IMR-90 (cell line): ENCODE measurements around the gene VPS52. TPM values are rescaled to one million over a fixed set of nuclear protein-coding genes. Genes with fewer than 3 reads are reported as not detected.

ENCODE experiments used
- ATAC-seq: fragments of 200-7000 bp; cut with Tn5 transposase; 2 replicates; pipeline ENCODE4 v1.9.1; 2020; ENCODE audit warnings: low read depth, mild to moderate bottlenecking, moderate library complexity
- BruUV-seq: library from RNA; stranded (reverse); fragments of 400-500 nt; replicated peaks from 2 replicates; lab custom pipeline; 2021; lab: Mats Ljungman, UMichigan
- CTCF ChIA-PET: fragments of 300-600 bp; formaldehyde crosslinking; extraction: SDS; loops from one replicate; lab custom pipeline; 2021; ENCODE audit warnings: antibody characterized with exemption; lab: Yijun Ruan, JAX
- POLR2A ChIA-PET: fragments of 300-600 bp; sonication (Branson Sonifier 250); formaldehyde crosslinking; loops from one replicate; lab custom pipeline; 2022; ENCODE audit warnings: antibody characterized with exemption; ENCODE audit not compliant: unreplicated experiment; lab: Charles Lee
- DNase-seq: peaks from one replicate; pipeline ENCODE4 v3.0.0; 2013
- H2AFZ ChIP-seq: replicated peaks from 2 replicates; pipeline ENCODE3; 2013; ENCODE audit warnings: low read length, mild to moderate bottlenecking; ENCODE audit not compliant: poor library complexity
- H2AK5ac ChIP-seq: 2 replicates; pipeline ENCODE4 v1.6.1; 2013; ENCODE audit warnings: low read depth, low read length, inconsistent platforms
- H2AK9ac ChIP-seq: replicated peaks from 2 replicates; pipeline ENCODE3; 2013; ENCODE audit warnings: mild to moderate bottlenecking, low read depth, low read length, moderate library complexity; ENCODE audit not compliant: poor library complexity
- H2BK120ac ChIP-seq: 2 replicates; pipeline ENCODE4 v1.6.1; 2013; ENCODE audit warnings: low read depth, low read length, inconsistent platforms
- H2BK15ac ChIP-seq: 3 replicates; pipeline ENCODE4 v1.6.1; 2013; ENCODE audit warnings: low read depth, low read length, inconsistent platforms
- H2BK20ac ChIP-seq: 2 replicates; pipeline ENCODE4 v1.6.1; 2013; ENCODE audit warnings: low read depth, mild to moderate bottlenecking, inconsistent platforms, low read length, moderate library complexity
- H2BK5ac ChIP-seq: 2 replicates; pipeline ENCODE4 v1.6.1; 2013; ENCODE audit warnings: mild to moderate bottlenecking, low read depth, low read length, inconsistent platforms; ENCODE audit not compliant: poor library complexity, severe bottlenecking
- H3K14ac ChIP-seq: replicated peaks from 2 replicates; pipeline ENCODE4 v1.6.1; 2013; ENCODE audit warnings: low read depth, low read length, inconsistent platforms
- H3K18ac ChIP-seq: 2 replicates; pipeline ENCODE4 v1.6.1; 2013; ENCODE audit warnings: low read depth, low read length, control low read depth
- H3K23ac ChIP-seq: 2 replicates; pipeline ENCODE4 v1.6.1; 2013; ENCODE audit warnings: low read depth, low read length, inconsistent platforms
- H3K27ac ChIP-seq: 2 replicates; pipeline ENCODE4 v1.5.1; 2013; ENCODE audit warnings: mild to moderate bottlenecking, control low read depth, low read length; ENCODE audit not compliant: insufficient read depth
- H3K27me3 ChIP-seq: 2 replicates; pipeline ENCODE4 v1.6.1; 2013; ENCODE audit warnings: low read length; ENCODE audit not compliant: control insufficient read depth, insufficient read depth
- H3K36me3 ChIP-seq: 2 replicates; pipeline ENCODE4 v1.6.1; 2013; ENCODE audit warnings: low read length, mixed read lengths; ENCODE audit not compliant: control insufficient read depth, insufficient read depth
- H3K4ac ChIP-seq: 2 replicates; pipeline ENCODE4 v1.6.1; 2013; ENCODE audit warnings: low read depth, low read length, inconsistent platforms
- H3K4me1 ChIP-seq: 2 replicates; pipeline ENCODE4 v1.6.1; 2013; ENCODE audit warnings: low read length, mixed read lengths; ENCODE audit not compliant: control insufficient read depth, insufficient read depth
- H3K4me2 ChIP-seq: 2 replicates; pipeline ENCODE4 v1.6.1; 2013; ENCODE audit warnings: low read depth, mild to moderate bottlenecking, control low read depth, low read length, moderate library complexity
- H3K4me3 ChIP-seq: 2 replicates; pipeline ENCODE4 v1.5.1; 2013; ENCODE audit warnings: low read depth, mild to moderate bottlenecking, control low read depth, low read length, moderate library complexity; ENCODE audit not compliant: insufficient read depth
- H3K56ac ChIP-seq: 2 replicates; pipeline ENCODE4 v1.6.1; 2013; ENCODE audit warnings: low read length, inconsistent platforms; ENCODE audit not compliant: insufficient read depth; ENCODE audit errors: extremely low read depth
- H3K79me1 ChIP-seq, 2 experiments: 2 replicates each; pipeline ENCODE4 v1.6.1; 2013; ENCODE audit warnings: low read length in 2 of 2, inconsistent platforms in 1 of 2, low read depth in 1 of 2
- H3K9ac ChIP-seq: 2 replicates; pipeline ENCODE4 v1.6.1; 2013; ENCODE audit warnings: low read depth, low read length, control low read depth
- H3K9me1 ChIP-seq: 2 replicates; pipeline ENCODE4 v1.6.1; 2013; ENCODE audit warnings: low read length, inconsistent platforms; ENCODE audit not compliant: insufficient read depth
- H3K9me3 ChIP-seq: 2 replicates; pipeline ENCODE4 v1.6.1; 2013; ENCODE audit warnings: low read length; ENCODE audit not compliant: control insufficient read depth, insufficient read depth
- H4K20me1 ChIP-seq: 2 replicates; pipeline ENCODE4 v1.6.1; 2013; ENCODE audit warnings: low read length, inconsistent platforms; ENCODE audit not compliant: insufficient read depth
- H4K5ac ChIP-seq: 2 replicates; pipeline ENCODE4 v1.6.1; 2013; ENCODE audit warnings: mild to moderate bottlenecking, low read depth, low read length, control low read depth
- H4K8ac ChIP-seq, 2 experiments: 2 replicates each; pipeline ENCODE4 v1.6.1; 2013; ENCODE audit warnings: low read depth in 2 of 2, low read length in 2 of 2, control low read depth in 1 of 2, inconsistent platforms in 1 of 2
- H4K91ac ChIP-seq: 2 replicates; pipeline ENCODE4 v1.6.1; 2013; ENCODE audit warnings: low read depth, low read length, inconsistent platforms; ENCODE audit not compliant: insufficient read depth
- ELK1 ChIP-seq: fragments of 150-350 bp; IDR thresholded peaks from 2 replicates; pipeline ENCODE4 v1.6.1; 2016; ENCODE audit warnings: low read depth, mild to moderate bottlenecking, low read length, moderate library complexity, borderline replicate concordance
- MXI1 ChIP-seq: IDR thresholded peaks from 2 replicates; pipeline ENCODE4 v1.6.1; 2012; ENCODE audit warnings: low read depth, mild to moderate bottlenecking, low read length, moderate library complexity, borderline replicate concordance
- POLR2A ChIP-seq: IDR thresholded peaks from 2 replicates; pipeline ENCODE4 v1.6.1; 2012; ENCODE audit warnings: mild to moderate bottlenecking, low read depth, low read length
- SMC3 ChIP-seq: fragments of 150-350 bp; IDR thresholded peaks from 2 replicates; pipeline ENCODE4 v1.6.1; 2016; ENCODE audit warnings: low read depth, mild to moderate bottlenecking, antibody characterized with exemption, low read length, moderate library complexity
- WGBS, 2 experiments: methylation state at CpG; one replicate each; pipeline versions ENCODE4 v1.1.5 to v1.1.7; 2013; ENCODE audit warnings: missing lambda C conversion rate in 2 of 2; ENCODE audit not compliant: insufficient read length in 1 of 2; ENCODE audit errors: extremely low coverage in 2 of 2; 5-methylcytosine and 5-hydroxymethylcytosine counted together
- dilution Hi-C: fragments of 300-500 bp; cut with HindIII; formaldehyde crosslinking; loops from one replicate; pipeline ENCODE4 v1.14.3; 2018; ENCODE audit warnings: low sequenced_read_pairs; ENCODE audit not compliant: unreplicated experiment
- in situ Hi-C: fragments of 300-500 bp; cut with MboI; formaldehyde crosslinking; loops from 3 replicates; pipeline ENCODE4 v1.14.3; 2019; ENCODE audit warnings: low sequenced_read_pairs, inconsistent platforms, mixed read lengths
- intact Hi-C: fragments of 100-400 bp; cut with micrococcal nuclease; formaldehyde crosslinking; loops from 2 replicates; pipeline ENCODE4 v1.10.0; 2022
- polyA plus RNA-seq, 3 experiments: library from polyadenylated mRNA; depleted of rRNA; stranded (reverse); fragments of >200 nt; gene quantifications; 2 replicates each; pipeline ENCODE4 v1.2.3, GENCODE V29; 2012; ENCODE audit warnings: low replicate concordance in 1 of 3
- total RNA-seq: library from RNA; depleted of rRNA; stranded (reverse); fragments of >200 nt; gene quantifications from 2 replicates; pipeline ENCODE4 v1.2.3, GENCODE V29; 2012

The VPS52 gene
- total and polyA plus RNA-seq, 2 of the 4 experiments (the other 2 are of a cell fraction): 29.8 to 54.6 TPM

- Histone ChIP-seq H4K8ac (no peak overlapping the region), H3K9me3 (no peaks in the 10 kb centered on the region), H2BK20ac (no peak overlapping the region), H2AFZ (no peak overlapping the region), H4K20me1 (no peaks in the 10 kb centered on the region), H3K4ac (no peak overlapping the region), H3K23ac (no peak overlapping the region), H2BK15ac (no peak overlapping the region), H3K79me1 (peaks cover 7 to 37% of the 10 kb centered on the region in 2 experiments), H3K18ac (no peak overlapping the region), H2AK5ac (no peak overlapping the region), H3K9ac (no peak overlapping the region), H2AK9ac (no peak overlapping the region), H3K27ac (no peak overlapping the region), H3K4me1 (peaks cover 12% of the 10 kb centered on the region), H3K4me3 (no peak overlapping the region), H2BK120ac (no peak overlapping the region), H3K9me1 (peaks cover 8% of the 10 kb centered on the region), H3K4me2 (no peak overlapping the region), H3K27me3 (peaks cover 14% of the 10 kb centered on the region), H3K56ac (no peak overlapping the region), H4K5ac (no peak overlapping the region), H3K36me3 (peaks cover 20% of the 10 kb centered on the region), H3K14ac (no peak overlapping the region), H2BK5ac (no peak overlapping the region), H4K91ac (no peak overlapping the region)
- in situ Hi-C loops: no loop called here
- intact Hi-C loops: no loop called here
- dilution Hi-C loops: no loop called here
- CTCF ChIA-PET: no interaction called here
- WGBS, 2 experiments: no CpG with 5 or more reads among the region's 17 CpGs
- DNase-seq (no peak), ATAC-seq (no peak)
- TF ChIP-seq MXI1: no peak
- TF ChIP-seq SMC3: no peak
- TF ChIP-seq POLR2A: no peak
- no peak for TF ChIP-seq ELK1
- no TSS peak for BruUV-seq
- POLR2A ChIA-PET: no interaction called here
Measured at GRCh38 chr6:33211136-33211535, 60.5 kb downstream of the VPS52 start.
